H1 (cell line): ENCODE measurements around the gene FIG4. TPM values are rescaled to one million over a fixed set of nuclear protein-coding genes. Genes with fewer than 3 reads are reported as not detected.
"Not testable (repeated sequence)": the region's sequence is repeated elsewhere in the genome, so short reads cannot be mapped to it uniquely, and the experiment has no call there.

Experiments used
- CTCF ChIA-PET: fragments of 300-600 bp; sonication (Branson Sonifier 250); formaldehyde crosslinking; loops from one replicate; lab custom pipeline; 2021; ENCODE audit not compliant: partially characterized antibody; lab: Charles Lee
- POLR2A ChIA-PET: fragments of 300-600 bp; sonication (Branson Sonifier 250); formaldehyde crosslinking; loops from one replicate; lab custom pipeline; 2021; ENCODE audit warnings: inconsistent platforms; ENCODE audit not compliant: partially characterized antibody; lab: Charles Lee
- DNase-seq, 2 experiments: peaks; one replicate each; pipeline versions ENCODE4 v3.0.0 to v3.0.0-alpha.2; 2010 to 2022; ENCODE audit warnings: low spot score in 2 of 2, low read depth in 1 of 2, mixed read lengths in 1 of 2
- FAIRE-seq: peaks from 2 replicates; lab custom pipeline; 2011; peaks lifted over from hg19 to GRCh38; lab: Jason Lieb, UNC
- H2AFZ ChIP-seq: 2 replicates; pipeline ENCODE4 v1.8.1; 2012; ENCODE audit warnings: low read length, inconsistent platforms
- H2AK5ac ChIP-seq: 2 replicates; pipeline ENCODE4 v1.6.1; 2013; ENCODE audit warnings: low read depth, low read length
- H2BK120ac ChIP-seq: replicated peaks from 2 replicates; pipeline ENCODE3; 2013; ENCODE audit warnings: low read depth, low read length, inconsistent platforms
- H2BK12ac ChIP-seq: 2 replicates; pipeline ENCODE4 v1.6.1; 2013; ENCODE audit warnings: low read depth, low read length
- H2BK15ac ChIP-seq: 2 replicates; pipeline ENCODE4 v1.6.1; 2013; ENCODE audit warnings: low read length
- H2BK20ac ChIP-seq: 2 replicates; pipeline ENCODE4 v1.6.1; 2013; ENCODE audit warnings: low read length
- H2BK5ac ChIP-seq: 2 replicates; pipeline ENCODE4 v1.6.1; 2013; ENCODE audit warnings: low read depth, low read length
- H3K14ac ChIP-seq: 2 replicates; pipeline ENCODE4 v1.6.1; 2013; ENCODE audit warnings: inconsistent platforms; ENCODE audit not compliant: insufficient read length
- H3K18ac ChIP-seq: 2 replicates; pipeline ENCODE4 v1.6.1; 2013; ENCODE audit warnings: low read length; ENCODE audit errors: extremely low read depth
- H3K23ac ChIP-seq: 2 replicates; pipeline ENCODE4 v1.6.1; 2013; ENCODE audit warnings: inconsistent platforms; ENCODE audit not compliant: insufficient read length
- H3K23me2 ChIP-seq: 2 replicates; pipeline ENCODE4 v1.6.1; 2013; ENCODE audit warnings: low read depth, low read length
- H3K27ac ChIP-seq: 2 replicates; pipeline ENCODE4 v1.6.1; 2011; ENCODE audit warnings: low read depth, low read length, inconsistent platforms
- H3K27me3 ChIP-seq, 4 experiments: replicated peaks in 1 of 4; 1 replicate in 1 of 4; 2 replicates in 3 of 4; pipeline versions ENCODE4 v1.6.1 to v1.8.1; 2011 to 2013; ENCODE audit warnings: low read length in 3 of 4, mild to moderate bottlenecking in 3 of 4, inconsistent platforms in 2 of 4, mixed read lengths in 2 of 4, moderate library complexity in 1 of 4; ENCODE audit not compliant: control insufficient read depth in 3 of 4, insufficient read depth in 3 of 4; ENCODE audit errors: extremely low read depth in 1 of 4
- H3K36me3 ChIP-seq, 4 experiments: 2 replicates each; pipeline versions ENCODE4 v1.6.1 to v1.8.1; 2011 to 2013; ENCODE audit warnings: mild to moderate bottlenecking in 4 of 4, low read length in 3 of 4, moderate library complexity in 2 of 4, control low read depth in 1 of 4, inconsistent platforms in 1 of 4; ENCODE audit not compliant: insufficient read depth in 4 of 4, control insufficient read depth in 2 of 4
- H3K4ac ChIP-seq: replicated peaks from 2 replicates; pipeline ENCODE3; 2013; ENCODE audit warnings: low read length, low read depth, mixed read lengths, inconsistent platforms; ENCODE audit not compliant: insufficient read length
- H3K4me1 ChIP-seq, 4 experiments: replicated peaks in 1 of 4; 1 replicate in 1 of 4; 2 replicates in 3 of 4; pipeline versions ENCODE4 v1.6.1 to v1.8.1; 2011 to 2013; ENCODE audit warnings: low read length in 3 of 4, inconsistent platforms in 2 of 4, mixed read lengths in 1 of 4; ENCODE audit not compliant: insufficient read depth in 4 of 4, control insufficient read depth in 3 of 4
- H3K4me2 ChIP-seq, 2 experiments: 2 replicates each; pipeline versions ENCODE4 v1.6.1 to v1.8.1; 2011 to 2013; ENCODE audit warnings: low read depth in 2 of 2, low read length in 2 of 2, control low read depth in 1 of 2, inconsistent platforms in 1 of 2, mild to moderate bottlenecking in 1 of 2; ENCODE audit not compliant: insufficient read depth in 1 of 2
- H3K4me3 ChIP-seq, 4 experiments: fragments of 200-600, 300-600 bp in 1 of 4; sonication (generic), shearing (Covaris generic), sonication (Bioruptor Twin) in 1 of 4; 2 replicates each; pipeline versions ENCODE4 v1.5.1 to v1.8.1; 2011 to 2016; ENCODE audit warnings: low read length in 4 of 4, low read depth in 3 of 4, control low read depth in 2 of 4, inconsistent platforms in 2 of 4, mild to moderate bottlenecking in 2 of 4, mixed read lengths in 1 of 4, moderate library complexity in 1 of 4; ENCODE audit not compliant: insufficient read depth in 2 of 4; ENCODE audit errors: extremely low read depth in 1 of 4
- H3K56ac ChIP-seq: replicated peaks from 2 replicates; pipeline ENCODE3; 2013; ENCODE audit warnings: low read depth, mild to moderate bottlenecking, mixed read lengths, low read length, inconsistent platforms; ENCODE audit not compliant: insufficient read length
- H3K79me1 ChIP-seq: 2 replicates; pipeline ENCODE4 v1.6.1; 2013; ENCODE audit warnings: low read depth, low read length, control low read depth
- H3K79me2 ChIP-seq, 2 experiments: 2 replicates each; pipeline versions ENCODE4 v1.6.1 to v1.8.1; 2012 to 2013; ENCODE audit warnings: low read length in 2 of 2, mild to moderate bottlenecking in 2 of 2, inconsistent platforms in 1 of 2; ENCODE audit not compliant: insufficient read depth in 2 of 2, control insufficient read depth in 1 of 2
- H3K9ac ChIP-seq, 4 experiments: replicated peaks in 1 of 4; 1 replicate in 1 of 4; 2 replicates in 3 of 4; pipeline versions ENCODE4 v1.6.1 to v1.8.1; 2011 to 2013; ENCODE audit warnings: low read depth in 3 of 4, low read length in 3 of 4, control low read depth in 2 of 4, mild to moderate bottlenecking in 2 of 4, moderate library complexity in 2 of 4, inconsistent platforms in 1 of 4; ENCODE audit errors: extremely low read depth in 1 of 4
- H3K9me3 ChIP-seq, 2 experiments: 2 replicates each; pipeline versions ENCODE4 v1.6.1 to v1.8.1; 2012 to 2013; ENCODE audit warnings: mild to moderate bottlenecking in 2 of 2, moderate library complexity in 2 of 2, control low read depth in 1 of 2, inconsistent platforms in 1 of 2, low read depth in 1 of 2, low read length in 1 of 2, mixed read lengths in 1 of 2; ENCODE audit not compliant: insufficient read depth in 2 of 2
- H4K20me1 ChIP-seq, 2 experiments: replicated peaks in 1 of 2; 2 replicates each; pipeline versions ENCODE3 to v1.8.1; 2011 to 2013; ENCODE audit warnings: inconsistent platforms in 2 of 2, low read length in 2 of 2, mild to moderate bottlenecking in 1 of 2; ENCODE audit not compliant: insufficient read depth in 2 of 2, control insufficient read depth in 1 of 2
- H4K5ac ChIP-seq: 2 replicates; pipeline ENCODE4 v1.6.1; 2013; ENCODE audit warnings: low read length, low read depth, mixed read lengths, inconsistent platforms; ENCODE audit not compliant: insufficient read length
- H4K8ac ChIP-seq: 2 replicates; pipeline ENCODE4 v1.8.0; 2013; ENCODE audit warnings: mild to moderate bottlenecking, moderate library complexity, low read length, inconsistent platforms; ENCODE audit not compliant: insufficient read depth; ENCODE audit errors: extremely low read depth
- H4K91ac ChIP-seq: replicated peaks from 2 replicates; pipeline ENCODE3; 2013; ENCODE audit warnings: low read length, mixed read lengths, inconsistent platforms; ENCODE audit not compliant: insufficient read length
- RBBP5 ChIP-seq: IDR thresholded peaks from 2 replicates; pipeline ENCODE4 v1.7.1; 2012; ENCODE audit warnings: low read depth, mild to moderate bottlenecking, inconsistent platforms, low read length, moderate library complexity, borderline replicate concordance
- SP1 ChIP-seq: IDR thresholded peaks from 2 replicates; pipeline ENCODE4 v1.6.1; 2011; ENCODE audit warnings: low read depth, low read length
- YY1 ChIP-seq: IDR thresholded peaks from 2 replicates; pipeline ENCODE4 v1.6.1; 2011; ENCODE audit warnings: low read depth, mild to moderate bottlenecking, low read length
- WGBS, 2 experiments: shearing (Covaris generic) in 1 of 2; methylation state at CpG; one replicate each; pipeline versions ENCODE4 v1.1.6 to v1.1.7; 2013 to 2015; ENCODE audit warnings: low lambda C conversion rate in 2 of 2, mixed read lengths in 2 of 2, inconsistent platforms in 1 of 2, low coverage in 1 of 2, missing lambda C conversion rate in 1 of 2; ENCODE audit not compliant: insufficient replicate concordance in 2 of 2, insufficient coverage in 1 of 2, insufficient read length in 1 of 2; ENCODE audit errors: extremely low coverage in 1 of 2, missing lambda C conversion rate in 1 of 2; 5-methylcytosine and 5-hydroxymethylcytosine counted together
- polyA plus RNA-seq, 7 experiments: library from polyadenylated mRNA; depleted of rRNA in 3 of 7; stranded (reverse) in 5 of 7; unstranded in 2 of 7; fragments of >200 nt in 5 of 7; fragments of 200-250 nt in 2 of 7; gene quantifications; 1 replicate in 5 of 7; 2 replicates in 1 of 7; 4 replicates in 1 of 7; pipeline versions ENCODE4 v1.2.1 to v1.2.3, GENCODE V29; 2011 to 2013; ENCODE audit warnings: missing spikeins in 2 of 7, mixed read lengths in 2 of 7
- total RNA-seq: library from RNA; stranded (reverse); fragmentation: NEBNext Ultra II Directional; extraction: Animal tissue kit (Norgen Biotek cat#: 25700); gene quantifications from 2 replicates; pipeline ENCODE4 v1.2.1, GENCODE V29; 2021

FIG4 gene
- total and polyA plus RNA-seq, 2 of the 8 experiments (the other 6 are each of a cell fraction or from before 2014, with no cell fraction given): 11.8 to 21.9 TPM

DNA sequence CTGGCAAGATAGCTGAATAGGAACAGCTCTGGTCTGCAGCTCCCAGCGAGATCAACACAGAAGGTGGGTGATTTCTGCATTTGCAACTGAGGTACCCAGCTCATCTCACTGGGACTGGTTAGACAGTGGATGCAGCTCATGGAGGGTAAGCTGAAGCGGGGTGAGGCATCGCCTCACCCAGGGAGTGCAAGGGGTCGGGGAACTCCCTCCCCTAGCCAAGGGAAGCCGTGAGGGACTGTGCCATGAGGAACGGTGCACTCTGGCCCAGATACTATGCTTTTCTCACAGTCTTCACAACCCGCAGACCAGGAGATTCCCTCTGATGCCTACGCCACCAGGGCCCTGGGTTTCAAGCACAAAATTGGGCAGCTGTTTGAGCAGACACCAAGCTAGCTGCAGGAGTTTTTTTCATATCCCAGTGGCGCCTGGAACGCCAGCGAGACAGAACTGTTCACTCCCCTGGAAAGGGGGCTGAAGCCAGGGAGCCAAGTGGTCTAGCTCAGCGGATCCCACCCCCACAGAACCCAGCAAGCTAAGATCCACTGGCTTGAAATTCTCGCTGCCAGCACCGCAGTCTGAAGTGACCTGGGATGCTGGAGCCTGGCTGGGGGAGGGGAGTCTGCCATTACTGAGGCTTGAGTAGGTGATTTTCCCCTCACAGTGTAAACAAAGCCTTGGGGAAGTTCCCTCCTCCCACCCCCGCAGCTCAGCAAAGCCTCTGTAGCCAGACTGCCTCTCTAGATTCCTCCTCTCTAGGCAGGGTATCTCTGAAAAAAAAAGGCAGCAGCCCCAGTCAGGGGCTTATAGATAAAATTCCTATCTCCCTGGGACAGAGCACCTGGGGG, 12.2 kb upstream of the FIG4 start:
- H4K91ac ChIP-seq, H3K9me3 ChIP-seq, H3K36me3 ChIP-seq, H3K79me2 ChIP-seq, H3K4ac ChIP-seq, H3K79me1 ChIP-seq, H3K4me1 ChIP-seq, H2BK15ac ChIP-seq, H3K56ac ChIP-seq, H4K20me1 ChIP-seq, H2BK120ac ChIP-seq, H2AK5ac ChIP-seq, H3K23me2 ChIP-seq, FAIRE-seq, H3K27me3 ChIP-seq, H2BK20ac ChIP-seq, H3K23ac ChIP-seq, H3K14ac ChIP-seq, H3K9ac ChIP-seq: not testable (repeated sequence)
- POLR2A ChIA-PET: interaction anchor here (0.9 to 1.7 kb wide), 2 partner anchors 11 to 171 kb away, joined by 3 to 15 read pairs; partner anchors contain the start of genes AK9 and FIG4
- Histone ChIP-seq H3K4me2 (peak overlapping the region; percentile 33 to 69; a peak in 3 of 4 replicates), H4K5ac (peak overlapping the region; percentile 52), H3K18ac (peak overlapping the region; percentile 78), H3K27ac (peak overlapping the region; percentile 63), H2AFZ (peak overlapping the region; percentile 32; the same call in 1 of the 2 replicates), H2BK5ac (peak overlapping the region; percentile 52; the same call in 1 of the 2 replicates), H2BK12ac (0 out of 2 replicates have a peak overlapping the region, but pooled peaks have one; percentile 23), H4K8ac (peak overlapping the region; percentile 68; the same call in 1 of the 2 replicates), H3K4me3 (peak overlapping the region in 2 of 4 experiments; percentile 13 to 41; a peak in 2 of 8 replicates)
- TF ChIP-seq SP1: peak; percentile 39; the same call in 1 of the 2 replicates
- peak; percentile 68; the same call in 1 of the 2 replicates for TF ChIP-seq RBBP5
- 0 out of 2 replicates have a peak, but pooled peaks have one; percentile 39 for TF ChIP-seq YY1
- WGBS, 2 experiments: 68% methylated on average over 15 of the region's 15 CpGs; no CpG with 5 or more reads in 1 of the 2 experiments
- CTCF ChIA-PET: interaction anchor here (0.6 to 1.4 kb wide), 6 partner anchors 9 to 361 kb away, joined by 3 to 4 read pairs (median 3); no protein-coding TSS in a partner anchor
- peak in 1 of 2 experiments; percentile 55 for DNase-seq
